ENCODE measurements around the gene CENPP.

CENPP gene

DNA sequence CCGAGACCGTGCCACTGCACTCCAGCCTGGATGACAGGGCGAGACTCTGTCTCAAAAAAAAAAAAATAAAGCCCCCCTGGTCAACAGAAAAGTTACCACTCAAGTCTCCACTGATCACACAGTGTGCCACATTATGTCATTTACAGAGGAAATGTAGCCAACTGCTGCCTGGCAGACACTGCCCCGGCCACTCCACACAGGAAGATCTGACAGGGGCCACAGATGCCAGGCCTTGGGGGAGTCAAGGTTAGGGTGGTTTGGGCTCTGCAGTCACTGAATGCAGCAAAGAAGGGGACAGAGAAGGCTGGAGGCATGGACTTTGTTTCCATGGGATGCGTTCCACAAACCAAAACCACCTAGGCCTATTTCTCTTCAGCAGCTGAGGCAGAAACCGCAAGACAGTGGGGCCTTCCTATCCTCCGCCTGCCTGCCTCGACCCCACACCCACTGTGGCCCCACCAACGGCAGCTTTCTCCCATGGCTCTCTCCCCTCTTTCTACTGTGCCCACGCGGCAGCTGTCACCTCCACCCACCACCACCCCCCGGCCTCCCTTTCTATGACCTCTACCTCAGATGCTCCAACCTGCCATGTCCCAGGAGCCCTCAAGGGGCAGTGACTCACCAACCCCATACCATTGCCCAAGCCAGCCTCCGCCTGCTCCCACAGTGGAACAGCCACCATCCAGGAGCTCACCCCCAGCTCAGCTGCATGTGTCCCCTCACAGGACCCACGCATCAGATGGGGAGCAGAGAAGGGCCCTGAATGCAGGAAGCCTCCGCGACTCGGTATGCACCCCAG lies 331.7 kb downstream of the CENPP start:
- TF ChIP-seq, protein P1, sequence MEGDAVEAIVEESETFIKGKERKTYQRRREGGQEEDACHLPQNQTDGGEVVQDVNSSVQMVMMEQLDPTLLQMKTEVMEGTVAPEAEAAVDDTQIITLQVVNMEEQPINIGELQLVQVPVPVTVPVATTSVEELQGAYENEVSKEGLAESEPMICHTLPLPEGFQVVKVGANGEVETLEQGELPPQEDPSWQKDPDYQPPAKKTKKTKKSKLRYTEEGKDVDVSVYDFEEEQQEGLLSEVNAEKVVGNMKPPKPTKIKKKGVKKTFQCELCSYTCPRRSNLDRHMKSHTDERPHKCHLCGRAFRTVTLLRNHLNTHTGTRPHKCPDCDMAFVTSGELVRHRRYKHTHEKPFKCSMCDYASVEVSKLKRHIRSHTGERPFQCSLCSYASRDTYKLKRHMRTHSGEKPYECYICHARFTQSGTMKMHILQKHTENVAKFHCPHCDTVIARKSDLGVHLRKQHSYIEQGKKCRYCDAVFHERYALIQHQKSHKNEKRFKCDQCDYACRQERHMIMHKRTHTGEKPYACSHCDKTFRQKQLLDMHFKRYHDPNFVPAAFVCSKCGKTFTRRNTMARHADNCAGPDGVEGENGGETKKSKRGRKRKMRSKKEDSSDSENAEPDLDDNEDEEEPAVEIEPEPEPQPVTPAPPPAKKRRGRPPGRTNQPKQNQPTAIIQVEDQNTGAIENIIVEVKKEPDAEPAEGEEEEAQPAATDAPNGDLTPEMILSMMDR (conservative IDR thresholded peaks at IDR 0.05), result no peak

DNA sequence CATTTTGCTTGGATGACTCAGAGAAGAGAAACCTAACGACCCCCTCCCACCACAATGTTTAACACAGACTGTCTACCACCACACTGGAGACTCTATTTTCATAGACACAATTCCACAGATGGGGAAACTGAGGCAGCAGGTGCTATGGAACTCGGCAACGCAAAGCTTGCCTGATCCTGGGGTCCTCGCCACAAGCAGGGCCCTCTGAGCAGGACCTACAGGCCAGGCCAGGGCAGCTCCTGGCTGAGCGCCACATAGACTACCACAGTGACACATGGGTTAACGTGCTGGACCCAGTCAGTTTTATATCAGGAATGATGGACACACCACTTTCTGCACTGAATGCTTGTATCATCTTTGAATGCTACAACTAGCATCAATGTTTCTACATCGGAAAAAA lies 332.4 kb downstream of the CENPP start:
- TF ChIP-seq, protein P1 (conservative IDR thresholded peaks at IDR 0.05), result no peak
- no peak overlapping the region for H3K27ac ChIP-seq

More for the DNA sequence above, 331.7 kb downstream of the CENPP start:
- no peak overlapping the region for H3K27ac ChIP-seq

DNA sequence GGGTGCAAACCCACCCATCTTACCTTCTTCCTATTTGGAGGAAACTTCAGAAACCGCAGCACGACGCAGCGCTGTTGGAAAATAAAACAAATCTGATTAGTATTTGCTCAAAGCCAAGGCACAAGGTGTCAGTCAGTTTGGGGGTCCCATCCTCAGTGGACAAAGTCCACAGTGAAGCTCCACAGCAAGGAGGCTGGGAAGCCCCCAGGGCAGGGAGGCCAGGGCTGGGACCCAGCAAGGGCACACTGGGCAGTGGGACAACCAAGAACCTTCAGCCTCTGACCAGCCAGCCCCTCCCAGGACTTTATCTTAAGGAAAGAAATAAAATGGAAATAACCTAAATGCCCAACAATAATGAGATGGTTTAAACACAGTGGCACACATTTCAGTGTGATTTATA lies 332.9 kb downstream of the CENPP start:
- TF ChIP-seq, protein P1 (conservative IDR thresholded peaks at IDR 0.05), result no peak
- no peak overlapping the region for H3K27ac ChIP-seq

GRCh38 chr9:92659601-92660000 lies 333.8 kb downstream of the CENPP start:
- TF ChIP-seq, protein P1 (conservative IDR thresholded peaks at IDR 0.05), result no peak
- no peak overlapping the region for H3K27ac ChIP-seq

GRCh38 chr9:92660266-92660665 lies 334.5 kb downstream of the CENPP start:
- no peak overlapping the region for H3K27ac ChIP-seq

DNA sequence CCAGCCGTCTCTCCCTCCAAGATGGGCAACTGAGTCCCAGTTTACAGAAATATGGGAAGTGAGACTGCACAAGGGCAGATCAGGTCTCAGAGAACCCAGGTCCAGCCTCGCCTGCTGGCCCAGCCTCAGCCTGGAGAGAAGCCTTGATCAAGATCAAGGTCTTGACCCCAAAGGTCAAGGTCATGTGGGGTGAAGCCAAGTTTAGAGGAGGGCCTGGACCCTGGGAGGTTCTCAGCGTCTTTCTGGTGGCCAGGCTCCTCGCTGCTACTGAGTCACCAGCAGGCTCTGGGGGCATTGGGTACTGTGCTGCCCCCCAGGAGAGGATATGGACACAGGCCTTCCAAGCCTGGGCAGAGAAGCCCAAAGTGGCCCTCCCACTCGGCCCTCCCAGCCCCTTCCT lies 335.4 kb downstream of the CENPP start:
- TF ChIP-seq, protein P1 (conservative IDR thresholded peaks at IDR 0.05), result no peak
- no peak overlapping the region for H3K27ac ChIP-seq

More at GRCh38 chr9:92660266-92660665, 334.5 kb downstream of the CENPP start:
- TF ChIP-seq, protein P1 (conservative IDR thresholded peaks at IDR 0.05), result no peak

GRCh38 chr9:92661743-92662142 lies 336.0 kb downstream of the CENPP start:
- TF ChIP-seq, protein P1 (conservative IDR thresholded peaks at IDR 0.05), result no peak
- H3K27ac ChIP-seq, result no peak overlapping the region

Data from VCaP (cell line).